ENCODE data around the gene THSD4.

THSD4 gene

GRCh38 chr15:71501344-71502076 lies 386.2 kb downstream of the THSD4 start:
- DNase-seq (ENCODE audit: low spot score) = peak; percentile 59

DNA sequence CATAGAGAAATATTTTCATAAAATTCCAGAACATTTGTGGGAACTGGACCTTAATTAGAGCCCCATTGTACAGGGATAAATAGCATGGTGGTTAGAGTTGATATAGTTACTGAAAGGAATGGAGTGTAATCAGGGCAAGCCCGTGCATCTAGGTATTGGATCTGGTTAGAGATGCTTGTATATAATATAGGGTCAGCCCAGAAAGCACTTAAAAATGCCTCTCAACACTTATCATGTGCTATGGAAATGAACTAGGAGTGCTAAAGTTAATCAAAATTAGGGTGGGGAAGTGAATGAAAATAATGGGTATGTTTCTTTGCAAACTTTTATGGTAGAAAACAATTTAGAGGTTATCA lies 386.8 kb downstream of the THSD4 start:
- no peak for DNase-seq (ENCODE audit: low spot score)

GRCh38 chr15:71505962-71506361 lies 390.7 kb downstream of the THSD4 start:
- no peak for DNase-seq (ENCODE audit: low spot score)

DNA sequence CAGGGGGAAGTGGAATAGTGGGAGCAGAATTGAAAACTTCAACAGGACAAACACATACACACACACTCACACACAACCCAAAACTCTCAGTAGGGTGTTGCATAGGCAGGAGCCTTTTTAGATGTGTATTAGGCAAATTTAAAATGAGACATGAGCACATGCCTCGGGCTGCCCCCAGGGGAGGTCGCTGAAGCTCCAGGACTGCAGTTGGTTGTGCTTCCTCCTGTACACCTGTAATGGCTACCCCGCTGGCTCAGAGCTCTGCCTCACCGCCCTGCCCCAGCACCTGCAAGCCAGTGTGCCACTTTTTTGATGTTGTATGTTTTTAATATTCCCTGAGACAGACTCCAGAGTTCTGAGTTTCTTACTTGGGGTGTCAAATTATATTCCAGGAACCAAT lies 391.7 kb downstream of the THSD4 start:
- DNase-seq (ENCODE audit: low spot score) = no peak

GRCh38 chr15:71508081-71508682 lies 392.9 kb downstream of the THSD4 start:
- DNase-seq (ENCODE audit: low spot score) = no peak

DNA sequence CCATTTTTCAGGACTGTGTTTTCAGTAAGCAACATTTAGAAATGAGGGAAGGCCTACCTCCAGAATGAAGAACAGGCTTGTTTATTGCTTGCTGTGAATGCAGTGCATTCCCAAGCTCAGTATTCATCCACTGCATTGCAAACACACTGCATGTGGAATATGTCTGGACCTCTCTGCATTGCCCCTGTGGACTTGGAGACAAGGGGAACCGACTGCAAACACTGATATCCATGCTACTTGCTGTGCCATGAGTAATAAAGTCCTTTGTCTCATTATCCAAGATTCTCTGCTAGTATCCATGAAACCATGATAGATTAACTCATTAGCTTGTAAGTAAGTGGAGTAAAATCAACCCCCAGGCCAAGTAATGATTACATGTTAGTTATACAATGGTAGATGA lies 393.9 kb downstream of the THSD4 start:
- no peak for DNase-seq (ENCODE audit: low spot score)

- DNase-seq (ENCODE audit: low spot score) = no peak
These were observed 395.5 kb downstream of the THSD4 start for GRCh38 chr15:71510763-71511162.

- no peak for DNase-seq (ENCODE audit: low spot score)
These were observed 396.8 kb downstream of the THSD4 start for GRCh38 chr15:71511796-71512681.

DNA sequence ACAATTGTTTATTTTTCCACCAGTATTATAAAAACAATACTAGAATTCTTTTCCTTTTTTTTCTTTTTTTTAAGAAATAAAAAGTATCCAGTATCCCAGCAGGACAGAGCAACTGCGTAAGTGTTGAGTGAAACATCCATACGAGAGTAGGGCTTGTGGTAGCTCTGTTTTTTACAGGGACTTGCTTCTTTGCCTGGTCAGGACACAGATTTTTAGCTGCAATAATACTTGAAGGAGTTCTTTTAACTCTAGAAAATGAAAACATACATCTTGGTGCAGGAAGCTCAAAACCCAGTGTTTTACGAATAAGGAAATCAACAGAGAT lies 397.4 kb downstream of the THSD4 start:
- no peak for DNase-seq (ENCODE audit: low spot score)

DNA sequence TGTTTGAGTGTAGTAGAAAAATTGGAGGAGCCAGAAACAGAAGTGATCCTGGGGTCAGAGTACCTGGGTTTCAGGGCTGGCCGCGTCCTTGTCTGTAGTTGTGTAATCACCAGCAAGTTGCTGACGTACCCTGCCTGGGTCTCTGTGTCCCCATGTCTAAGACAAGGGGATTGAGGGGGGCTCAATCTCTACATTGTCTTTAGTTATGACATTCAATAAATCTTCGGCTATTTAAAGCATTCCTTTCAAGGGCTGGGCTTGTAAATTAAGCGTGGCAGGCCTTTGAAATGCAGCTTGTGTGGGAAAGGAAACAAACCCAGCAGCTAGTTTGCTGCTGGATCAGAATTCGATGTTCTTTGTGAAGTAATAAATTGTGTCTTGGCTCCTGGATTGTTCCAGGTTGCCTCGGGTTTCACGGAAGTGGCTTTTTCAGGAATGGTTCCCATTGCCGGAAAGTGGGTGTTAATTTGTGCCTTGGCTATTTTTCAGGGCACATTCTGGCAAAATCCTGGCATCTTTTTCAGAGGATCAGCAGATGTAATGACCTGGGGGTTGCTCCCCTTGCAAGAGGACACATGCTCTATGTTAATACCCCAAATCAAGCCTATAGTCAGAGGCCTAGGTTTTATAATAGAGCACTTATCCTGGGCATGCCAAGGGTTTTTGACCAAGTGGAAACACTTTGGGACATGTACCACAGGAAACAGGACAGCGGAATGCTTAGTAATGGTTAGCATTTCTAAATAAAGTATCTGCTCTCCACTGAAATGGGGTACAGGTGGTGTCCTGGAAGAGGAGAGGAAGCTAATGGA lies 400.3 kb downstream of the THSD4 start:
- DNase-seq (ENCODE audit: low spot score) = no peak

- DNase-seq (ENCODE audit: low spot score) = no peak
These were observed 402.5 kb downstream of the THSD4 start for GRCh38 chr15:71517751-71518150.

- no peak for DNase-seq (ENCODE audit: low spot score)
These were observed 403.4 kb downstream of the THSD4 start for GRCh38 chr15:71518661-71519060.

DNA sequence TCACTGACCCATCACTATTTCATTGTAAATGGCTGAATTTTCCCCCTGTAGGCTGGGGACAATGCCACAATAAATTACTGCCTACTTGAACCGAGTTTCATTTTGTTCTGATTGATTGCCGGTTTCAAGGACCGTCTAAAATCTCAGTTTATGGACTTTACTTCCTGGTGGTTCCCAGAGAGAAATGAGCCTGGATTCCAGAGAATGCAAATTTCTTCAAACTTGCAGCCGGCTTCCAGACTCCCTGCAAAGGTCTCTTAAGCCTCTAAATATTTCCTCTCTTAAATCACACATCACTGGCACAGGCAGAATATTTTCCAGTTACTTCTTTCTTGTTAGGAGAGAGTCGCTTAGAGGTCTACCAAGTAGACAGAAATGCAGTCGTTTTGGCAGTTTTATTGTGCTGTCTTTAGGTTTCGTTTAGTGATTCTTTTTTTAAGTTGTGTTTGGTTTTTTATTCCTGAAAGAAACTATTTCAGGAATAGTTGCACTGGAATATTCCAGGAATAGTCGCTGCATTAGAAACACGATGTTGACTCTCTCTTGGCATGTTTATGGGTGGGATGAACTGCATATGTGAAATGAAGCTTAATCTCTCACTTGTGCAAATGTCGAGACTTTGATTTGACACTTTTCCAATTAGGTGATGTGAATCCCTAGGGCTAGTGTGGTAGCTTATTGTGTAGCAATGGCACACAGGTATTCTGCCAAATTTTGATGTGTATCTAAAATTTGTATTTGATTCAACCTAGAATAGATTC lies 411.0 kb downstream of the THSD4 start:
- no peak for DNase-seq (ENCODE audit: low spot score)

- DNase-seq (ENCODE audit: low spot score) = no peak
These were observed 414.1 kb downstream of the THSD4 start for GRCh38 chr15:71529361-71529760.

DNA sequence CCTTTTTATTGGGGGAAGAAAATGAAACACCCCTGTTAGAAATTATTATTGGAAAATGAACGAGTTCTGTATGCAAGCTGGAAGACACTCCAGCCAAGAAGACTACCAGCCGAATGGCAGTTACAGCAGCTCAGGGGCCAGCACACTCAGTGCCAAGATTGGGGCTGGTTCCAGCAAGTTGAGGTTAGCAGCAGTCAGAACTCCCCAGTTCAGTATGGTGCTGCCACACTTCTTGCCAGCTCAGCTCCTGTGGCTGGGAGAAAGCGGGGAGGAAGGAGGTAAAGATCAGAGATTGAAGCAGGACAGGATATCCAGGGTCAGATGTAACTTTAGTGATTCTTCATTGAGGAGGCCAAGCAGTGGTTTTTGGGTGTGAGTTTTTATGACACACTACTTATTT lies 414.8 kb downstream of the THSD4 start:
- no peak for DNase-seq (ENCODE audit: low spot score)

DNA sequence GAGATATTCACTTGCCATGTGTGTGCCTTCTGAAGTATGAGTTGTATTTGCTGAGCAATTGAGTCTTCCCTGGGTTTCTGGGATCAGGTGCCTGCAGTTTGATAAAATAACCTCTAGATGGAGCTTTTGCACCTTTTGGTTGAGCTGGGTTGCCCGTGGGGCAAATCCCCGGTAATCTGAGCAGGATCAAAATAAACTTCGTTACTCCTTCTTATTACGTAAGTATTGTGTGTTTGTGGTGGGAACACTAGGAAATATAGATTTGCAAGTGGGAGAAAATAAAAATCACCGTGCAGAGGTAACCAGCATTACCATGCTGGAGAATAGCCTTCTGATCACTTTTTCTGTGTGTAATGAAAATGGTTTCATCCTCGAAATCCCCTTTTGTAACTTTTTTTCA lies 417.7 kb downstream of the THSD4 start:
- no peak for DNase-seq (ENCODE audit: low spot score)

- DNase-seq (ENCODE audit: low spot score) = no peak
These were observed 422.9 kb downstream of the THSD4 start for GRCh38 chr15:71538181-71538580.

DNA sequence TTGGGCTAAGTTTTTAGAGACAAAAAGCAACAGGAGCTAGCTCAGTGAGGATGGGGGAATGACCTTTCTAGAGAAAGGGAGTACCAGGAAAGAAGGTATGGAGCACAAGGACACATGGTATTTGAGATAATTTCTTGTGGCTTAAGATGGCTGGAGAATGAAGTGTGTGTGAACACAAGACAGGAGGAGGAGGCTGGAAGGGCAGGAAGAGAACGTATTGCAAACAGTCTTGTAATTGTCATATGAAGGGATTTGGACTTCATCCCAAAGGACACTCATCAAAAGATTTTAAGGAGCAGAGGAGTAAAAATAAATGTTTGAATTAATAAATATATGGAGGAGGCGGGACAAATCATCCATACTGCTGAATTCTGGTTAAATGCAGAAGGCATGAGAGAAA lies 426.5 kb downstream of the THSD4 start:
- DNase-seq (ENCODE audit: low spot score) = no peak

DNA sequence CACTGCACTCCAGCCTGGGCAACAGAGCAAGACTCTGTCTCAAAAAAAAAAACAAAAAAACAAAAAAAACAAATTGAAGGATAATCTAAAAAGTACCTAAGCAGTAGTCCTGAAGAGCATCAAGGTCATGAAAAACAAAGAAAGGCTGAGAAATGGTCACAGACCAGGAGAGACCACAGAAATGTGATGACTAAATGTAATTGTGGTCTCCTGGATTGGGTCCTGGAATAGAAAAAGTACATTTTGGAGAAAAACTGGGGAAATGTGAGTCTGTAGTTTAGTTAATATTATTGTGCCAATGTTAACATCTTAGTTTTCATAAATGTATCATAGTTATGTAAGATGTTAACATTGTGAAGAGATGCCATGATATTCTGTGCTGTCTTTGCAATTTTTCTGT lies 427.6 kb downstream of the THSD4 start:
- DNase-seq (ENCODE audit: low spot score) = no peak

DNA sequence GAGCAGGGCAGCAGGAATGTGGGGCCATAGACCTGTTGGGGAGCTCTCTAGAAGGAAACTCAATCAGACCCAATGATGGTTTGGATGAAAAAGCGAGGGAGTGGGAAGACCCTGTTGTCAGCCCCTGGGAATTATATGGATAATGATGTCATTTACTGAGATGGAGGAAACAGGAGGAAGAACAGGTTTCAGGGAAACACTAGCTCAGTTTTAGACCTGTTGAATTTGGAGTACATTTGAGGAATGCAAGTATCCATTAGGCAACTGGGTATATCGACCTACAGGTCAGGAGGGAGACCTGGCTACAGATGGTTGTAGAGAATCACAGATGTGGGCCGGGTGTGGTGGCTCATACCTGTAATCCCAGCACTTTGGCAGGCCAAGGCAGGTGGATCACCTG lies 428.1 kb downstream of the THSD4 start:
- no peak for DNase-seq (ENCODE audit: low spot score)

GRCh38 chr15:71545223-71545760 lies 430.0 kb downstream of the THSD4 start:
- DNase-seq (ENCODE audit: low spot score) = no peak
